ENCODE measurements around the gene ZNF280A. TPM values are rescaled to one million over a fixed set of nuclear protein-coding genes. Genes with fewer than 3 reads are reported as not detected.

Gene ZNF280A
- total and polyA plus RNA-seq, 11 donors: not detected

GRCh38 chr22:22485524-22485923 is 34.5 kb downstream of the ZNF280A start:
- H3K4me1 ChIP-seq: peaks cover 0 to 5% (median 0%) of the 10 kb centered on the region in 12 donors
- no peak overlapping the region for H3K4me3 ChIP-seq
- intact Hi-C loops (cut with DNase I): no loop called here

DNA sequence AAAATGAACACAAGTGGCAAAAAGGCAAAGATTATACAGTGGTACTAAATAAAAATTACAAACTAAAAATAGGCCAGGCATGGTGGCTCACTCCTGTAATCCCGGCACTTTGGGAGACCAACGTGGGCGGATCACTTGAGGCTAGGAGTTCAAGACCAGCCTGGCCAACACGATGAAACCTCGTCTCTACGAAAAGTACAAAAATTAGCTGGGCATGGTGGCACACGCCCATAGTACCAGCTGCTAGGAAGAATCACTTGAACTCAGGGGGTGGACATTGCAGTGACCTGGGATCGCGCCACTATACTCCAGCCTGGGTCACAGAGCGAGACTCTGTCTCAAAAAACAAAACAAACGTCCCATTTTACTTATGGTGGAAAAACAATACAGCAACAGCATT is 36.0 kb downstream of the ZNF280A start:
- Histone ChIP-seq H3K27me3 (no peaks in the 10 kb centered on the region), H3K4me1 (peaks cover 0 to 5% (median 0%) of the 10 kb centered on the region in 12 donors), H3K4me3 (no peak overlapping the region), H3K36me3 (no peaks in the 10 kb centered on the region), H3K9me3 (no peaks in the 10 kb centered on the region), H3K27ac (no peak overlapping the region)
- DNase-seq (no peak), ATAC-seq (no peak)
- TF ChIP-seq, protein P1, sequence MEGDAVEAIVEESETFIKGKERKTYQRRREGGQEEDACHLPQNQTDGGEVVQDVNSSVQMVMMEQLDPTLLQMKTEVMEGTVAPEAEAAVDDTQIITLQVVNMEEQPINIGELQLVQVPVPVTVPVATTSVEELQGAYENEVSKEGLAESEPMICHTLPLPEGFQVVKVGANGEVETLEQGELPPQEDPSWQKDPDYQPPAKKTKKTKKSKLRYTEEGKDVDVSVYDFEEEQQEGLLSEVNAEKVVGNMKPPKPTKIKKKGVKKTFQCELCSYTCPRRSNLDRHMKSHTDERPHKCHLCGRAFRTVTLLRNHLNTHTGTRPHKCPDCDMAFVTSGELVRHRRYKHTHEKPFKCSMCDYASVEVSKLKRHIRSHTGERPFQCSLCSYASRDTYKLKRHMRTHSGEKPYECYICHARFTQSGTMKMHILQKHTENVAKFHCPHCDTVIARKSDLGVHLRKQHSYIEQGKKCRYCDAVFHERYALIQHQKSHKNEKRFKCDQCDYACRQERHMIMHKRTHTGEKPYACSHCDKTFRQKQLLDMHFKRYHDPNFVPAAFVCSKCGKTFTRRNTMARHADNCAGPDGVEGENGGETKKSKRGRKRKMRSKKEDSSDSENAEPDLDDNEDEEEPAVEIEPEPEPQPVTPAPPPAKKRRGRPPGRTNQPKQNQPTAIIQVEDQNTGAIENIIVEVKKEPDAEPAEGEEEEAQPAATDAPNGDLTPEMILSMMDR (IDR thresholded peaks at IDR 0.05): no peak
- TF ChIP-seq POLR2A (IDR thresholded peaks at IDR 0.05): no peak
- 92 to 97% (median 92%) methylated on average over 11 of the region's 11 CpGs for WGBS, 4 donors
- intact Hi-C loops (cut with DNase I): no loop called here

More at GRCh38 chr22:22485524-22485923, 34.5 kb downstream of the ZNF280A start:
- DNase-seq: no peak
- Histone ChIP-seq H3K36me3 (no peaks in the 10 kb centered on the region), H3K27me3 (no peaks in the 10 kb centered on the region), H3K27ac (no peak overlapping the region), H3K9me3 (no peaks in the 10 kb centered on the region)
- 90 to 94% (median 91%) methylated on average over 3 of the region's 3 CpGs for WGBS, 4 donors
- no peak for ATAC-seq
- no peak for TF ChIP-seq POLR2A (IDR thresholded peaks at IDR 0.05)
- TF ChIP-seq, protein P1 (IDR thresholded peaks at IDR 0.05): no peak

GRCh38 chr22:22480940-22481339 is 39.1 kb downstream of the ZNF280A start:
- intact Hi-C loops (cut with DNase I): no loop called here
- ATAC-seq (no peak), DNase-seq (no peak)
- TF ChIP-seq POLR2A (IDR thresholded peaks at IDR 0.05): no peak
- no peak overlapping the region for H3K27ac ChIP-seq
- no peaks in the 10 kb centered on the region for H3K9me3 ChIP-seq
- WGBS, 4 donors: 86 to 95% (median 87%) methylated on average over 2 of the region's 2 CpGs
- H3K27me3 ChIP-seq: no peaks in the 10 kb centered on the region
- peaks cover 0 to 2% (median 0%) of the 10 kb centered on the region in 12 donors for H3K4me1 ChIP-seq
- H3K4me3 ChIP-seq: no peak overlapping the region
- no peaks in the 10 kb centered on the region for H3K36me3 ChIP-seq

DNA sequence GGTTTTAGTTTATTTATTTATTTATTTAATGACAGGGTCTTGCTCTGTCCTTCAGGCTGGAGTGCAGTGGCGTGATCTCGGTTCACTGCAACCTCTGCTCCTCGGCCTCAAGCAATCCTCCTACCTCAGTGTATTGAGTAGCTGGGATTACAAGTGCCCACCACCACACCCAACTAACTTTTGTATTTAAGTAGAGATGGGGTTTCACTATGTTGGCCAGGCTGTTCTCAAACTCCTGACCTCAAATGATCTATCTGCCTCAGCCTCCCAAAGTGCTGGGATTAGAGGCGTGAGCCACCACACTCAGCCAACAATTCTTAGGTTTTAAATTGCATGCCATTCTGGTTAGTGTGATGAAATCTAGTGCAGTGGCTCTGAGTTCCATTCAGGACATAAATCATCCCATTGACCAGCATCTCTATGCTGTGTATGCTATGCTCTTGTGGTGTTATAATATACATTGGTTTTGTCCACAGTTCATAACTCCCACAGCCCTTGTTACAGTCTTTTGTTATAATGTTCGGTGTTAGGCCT is 40.0 kb downstream of the ZNF280A start:
- Histone ChIP-seq H3K27me3 (no peaks in the 10 kb centered on the region), H3K4me3 (no peak overlapping the region), H3K4me1 (no peaks in the 10 kb centered on the region), H3K36me3 (no peaks in the 10 kb centered on the region), H3K9me3 (no peaks in the 10 kb centered on the region), H3K27ac (no peak overlapping the region)
- 95 to 98% (median 96%) methylated on average over 5 of the region's 5 CpGs for WGBS, 4 donors
- TF ChIP-seq POLR2A (IDR thresholded peaks at IDR 0.05): no peak
- TF ChIP-seq, protein P1 (IDR thresholded peaks at IDR 0.05): no peak
- DNase-seq: no peak
- ATAC-seq: no peak
- intact Hi-C loops (cut with DNase I): no loop called here

DNA sequence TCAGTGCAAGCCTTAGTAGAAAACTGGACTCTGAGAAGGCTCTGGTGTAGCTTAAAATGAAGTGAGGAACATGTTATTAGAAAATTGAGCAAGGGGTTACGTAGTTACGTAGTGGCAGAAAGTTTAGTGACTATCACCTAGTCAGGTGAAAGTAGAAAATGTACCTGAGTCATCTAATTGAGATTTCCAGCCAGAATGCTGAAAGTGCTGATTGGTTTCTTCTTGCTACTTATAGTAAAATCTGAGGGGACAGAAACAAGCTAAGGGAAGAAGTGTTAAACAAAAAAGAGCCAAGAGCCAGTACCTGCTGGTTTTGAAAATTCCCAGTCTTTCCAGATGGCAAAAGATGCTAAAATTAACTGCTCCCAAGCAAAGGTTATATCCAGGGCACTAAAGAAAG is 41.0 kb downstream of the ZNF280A start:
- Histone ChIP-seq H3K4me1 (peaks cover 0 to 3% (median 0%) of the 10 kb centered on the region in 12 donors), H3K27ac (no peak overlapping the region), H3K9me3 (no peaks in the 10 kb centered on the region), H3K27me3 (no peaks in the 10 kb centered on the region), H3K36me3 (no peaks in the 10 kb centered on the region), H3K4me3 (no peak overlapping the region)
- ATAC-seq: no peak
- no peak for DNase-seq
- intact Hi-C loops (cut with DNase I): no loop called here
- 86 to 97% (median 92%) methylated on average over 2 of the region's 2 CpGs for WGBS, 4 donors
- TF ChIP-seq POLR2A (IDR thresholded peaks at IDR 0.05): no peak
- TF ChIP-seq, protein P1 (IDR thresholded peaks at IDR 0.05): no peak

All from heart left ventricle (tissue), 16 donors.